Hematopoietic multipotent progenitor cell treated with erythropoietin and hydrocortisone succinate and interleukin-3 and kit ligand, for 4 days (in vitro differentiated cells): Measurements from ENCODE around the gene KDM4B.
"Not testable (repeated sequence)": the region's sequence is repeated elsewhere in the genome, so short reads cannot be mapped to it uniquely, and the experiment has no call there.

Source experiments
- DNase-seq: peaks from one replicate; pipeline ENCODE4 v3.0.0-alpha.2; 2015

Gene KDM4B

GRCh38 chr19:4969292-4969771 is 419 bp downstream of the KDM4B start:
- no peak for DNase-seq

DNA sequence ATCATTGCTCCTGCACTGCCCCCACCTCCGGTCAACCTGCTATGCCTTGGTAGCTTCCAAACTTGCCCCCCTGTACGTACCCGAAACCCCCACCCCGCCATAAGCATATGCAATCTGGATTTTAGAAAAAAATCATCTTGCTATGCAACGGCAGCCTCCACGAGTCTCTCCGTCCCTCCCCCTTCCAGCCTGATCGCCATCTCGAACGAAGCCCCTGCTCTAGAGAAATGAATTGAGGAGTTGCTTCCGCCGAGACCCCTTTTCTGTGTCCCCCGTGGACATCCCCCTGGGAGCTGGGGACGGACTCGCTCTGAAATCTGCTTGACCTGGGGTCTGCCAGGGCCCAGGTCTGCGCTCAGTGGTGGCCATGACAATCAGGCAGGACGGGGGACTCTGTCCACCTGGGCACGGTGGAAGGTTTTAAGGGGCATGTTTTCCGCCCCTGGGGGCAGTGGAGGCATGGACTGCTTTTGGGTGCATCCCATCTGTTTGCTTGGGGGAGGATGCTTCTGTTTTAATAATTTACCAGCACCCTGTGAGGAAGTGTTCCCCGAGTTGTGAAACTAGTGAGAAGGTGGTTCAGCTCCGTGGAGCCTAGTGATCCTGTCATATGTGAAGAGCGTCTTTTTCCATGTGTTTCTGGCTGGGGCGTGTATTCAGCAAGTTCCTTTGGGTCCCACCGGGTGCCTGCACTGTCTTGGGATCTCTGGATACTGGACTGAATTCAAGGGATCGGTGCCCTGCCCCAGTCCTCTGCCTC is 1.0 kb downstream of the KDM4B start:
- DNase-seq, result peak; percentile 59

DNA sequence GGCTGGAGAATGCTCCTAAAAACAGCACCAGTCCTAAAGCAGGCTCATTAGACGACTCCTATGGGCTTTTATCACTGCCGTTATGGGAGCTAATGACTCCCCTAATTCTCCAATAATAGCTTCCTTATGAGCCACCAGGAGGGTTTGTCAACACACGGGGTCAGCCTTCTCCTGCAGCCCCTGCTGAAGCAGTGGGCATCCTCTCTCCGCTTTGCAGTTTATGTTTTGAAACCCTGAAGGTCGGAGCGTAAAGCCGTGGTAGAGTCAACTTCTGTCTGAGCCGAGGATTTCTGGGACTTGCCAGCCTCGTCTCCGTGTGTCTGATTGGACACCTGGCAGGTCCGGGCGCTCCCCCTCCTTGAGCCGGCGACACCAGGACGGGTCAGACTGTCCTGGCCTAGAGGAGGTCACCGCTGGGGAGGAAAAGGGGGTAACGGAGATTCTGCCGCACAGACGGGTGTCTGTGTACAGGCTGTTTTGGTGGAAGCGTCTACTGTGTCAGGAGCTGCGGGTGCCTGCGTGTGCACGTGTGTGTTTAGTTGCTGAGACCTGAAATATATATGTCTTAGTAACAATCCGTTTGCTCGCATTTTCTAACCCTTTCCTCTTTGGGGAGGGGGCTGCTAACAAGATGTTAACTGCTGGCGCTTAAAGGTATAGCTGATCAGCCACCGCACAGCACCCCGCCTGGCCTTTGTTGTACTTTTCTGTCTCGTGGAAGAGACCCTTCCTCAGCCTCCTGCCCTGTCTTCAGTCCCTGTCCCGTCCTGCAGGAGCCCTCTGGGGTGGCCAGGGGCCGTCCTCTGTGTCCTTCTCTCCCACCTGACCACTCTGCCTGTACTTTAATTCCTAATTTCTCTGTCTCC is 1.9 kb downstream of the KDM4B start:
- DNase-seq, result peak; percentile 39

- peak; percentile 57 for DNase-seq
Observed at GRCh38 chr19:4971424-4971793, 2.5 kb downstream of the KDM4B start.

DNA sequence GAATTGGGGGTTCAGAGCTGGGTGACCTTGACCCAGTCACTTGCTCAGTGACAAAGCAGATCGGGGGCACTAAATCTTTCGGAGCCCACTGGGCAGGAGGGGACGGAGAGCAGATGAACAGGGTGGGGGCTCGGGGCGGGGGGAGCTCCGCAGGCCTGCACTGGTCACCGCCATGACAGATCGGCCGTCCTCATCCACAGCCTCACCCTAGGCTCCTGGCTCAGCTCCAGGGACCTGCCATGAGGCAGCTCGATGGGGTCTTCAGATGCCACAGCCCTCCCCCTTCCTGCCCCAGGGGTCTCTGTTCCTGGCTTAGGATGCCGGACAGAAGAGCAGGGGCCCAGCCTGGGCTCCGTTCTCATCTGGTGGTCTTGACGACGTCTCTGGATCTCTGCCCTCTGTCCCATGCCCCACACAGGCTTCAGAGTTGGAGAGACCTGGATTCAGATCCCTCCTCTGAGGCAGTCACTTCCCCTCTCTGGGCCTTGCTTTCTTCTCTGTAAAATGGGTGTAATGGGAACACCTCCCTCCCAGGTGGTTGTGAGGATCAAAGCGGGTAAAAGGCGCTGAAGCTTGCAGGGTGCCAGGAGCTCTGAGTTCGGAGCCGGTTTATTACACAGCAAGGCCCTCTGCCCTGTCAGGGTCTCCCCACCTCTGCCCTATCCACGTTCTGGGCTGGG is 3.0 kb downstream of the KDM4B start:
- no peak for DNase-seq

DNA sequence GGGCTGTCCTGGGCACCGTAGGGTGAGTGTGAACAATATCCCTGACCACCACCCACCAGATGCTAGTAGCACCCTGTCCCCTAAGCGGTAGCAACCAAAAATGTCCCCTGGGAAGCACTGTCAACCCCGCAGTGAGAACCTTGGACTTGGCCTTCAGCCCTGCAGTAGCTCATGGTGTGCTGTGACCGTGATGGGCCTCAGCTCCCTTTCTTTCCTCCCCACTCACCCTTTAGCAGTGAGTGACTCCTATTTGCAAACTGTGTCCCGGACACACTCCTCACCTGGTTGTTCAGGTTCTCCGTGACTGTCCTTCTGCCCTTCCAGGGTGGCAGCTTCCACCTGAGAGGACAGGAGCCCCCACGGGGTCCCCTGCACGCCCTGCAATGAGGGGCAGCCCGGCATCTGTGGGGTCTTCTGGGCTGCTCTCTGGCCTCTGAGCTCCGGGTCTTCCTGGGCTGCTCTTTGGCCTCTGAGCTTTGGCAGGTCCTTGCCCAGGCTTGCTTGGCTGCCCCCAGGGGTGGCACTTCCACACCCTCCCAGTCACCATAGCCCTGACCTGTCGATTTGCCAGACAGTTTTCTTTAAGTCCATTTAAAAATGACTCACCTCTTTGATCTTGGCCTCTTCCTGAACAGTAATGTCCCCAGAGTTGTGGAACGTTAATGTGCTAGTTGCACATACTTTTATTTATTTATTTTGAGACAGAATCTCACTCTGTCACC is 3.8 kb downstream of the KDM4B start:
- DNase-seq, result no peak

- DNase-seq, result peak; percentile 68
Observed at GRCh38 chr19:4974880-4975469, 6.1 kb downstream of the KDM4B start.

DNA sequence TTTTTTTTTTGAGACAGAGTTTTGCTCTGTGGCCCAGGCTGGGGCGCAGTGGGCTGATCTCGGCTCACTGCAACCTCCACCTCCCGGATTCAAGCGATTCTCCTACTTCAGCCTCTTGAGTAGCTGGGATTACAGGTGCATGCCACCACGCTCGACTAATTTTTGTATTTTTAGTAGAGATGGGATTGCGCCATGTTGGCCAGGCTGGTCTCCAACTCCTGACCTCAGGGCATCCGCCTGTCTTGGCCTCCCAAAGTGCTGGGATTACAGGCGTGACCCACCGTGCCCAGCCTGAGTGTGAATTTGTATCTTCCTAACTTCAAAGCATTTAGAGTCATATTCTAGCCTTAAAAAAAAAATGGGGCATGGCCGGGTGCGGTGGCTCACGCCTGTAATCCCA is 6.7 kb downstream of the KDM4B start:
- DNase-seq, result not testable (repeated sequence)

DNA sequence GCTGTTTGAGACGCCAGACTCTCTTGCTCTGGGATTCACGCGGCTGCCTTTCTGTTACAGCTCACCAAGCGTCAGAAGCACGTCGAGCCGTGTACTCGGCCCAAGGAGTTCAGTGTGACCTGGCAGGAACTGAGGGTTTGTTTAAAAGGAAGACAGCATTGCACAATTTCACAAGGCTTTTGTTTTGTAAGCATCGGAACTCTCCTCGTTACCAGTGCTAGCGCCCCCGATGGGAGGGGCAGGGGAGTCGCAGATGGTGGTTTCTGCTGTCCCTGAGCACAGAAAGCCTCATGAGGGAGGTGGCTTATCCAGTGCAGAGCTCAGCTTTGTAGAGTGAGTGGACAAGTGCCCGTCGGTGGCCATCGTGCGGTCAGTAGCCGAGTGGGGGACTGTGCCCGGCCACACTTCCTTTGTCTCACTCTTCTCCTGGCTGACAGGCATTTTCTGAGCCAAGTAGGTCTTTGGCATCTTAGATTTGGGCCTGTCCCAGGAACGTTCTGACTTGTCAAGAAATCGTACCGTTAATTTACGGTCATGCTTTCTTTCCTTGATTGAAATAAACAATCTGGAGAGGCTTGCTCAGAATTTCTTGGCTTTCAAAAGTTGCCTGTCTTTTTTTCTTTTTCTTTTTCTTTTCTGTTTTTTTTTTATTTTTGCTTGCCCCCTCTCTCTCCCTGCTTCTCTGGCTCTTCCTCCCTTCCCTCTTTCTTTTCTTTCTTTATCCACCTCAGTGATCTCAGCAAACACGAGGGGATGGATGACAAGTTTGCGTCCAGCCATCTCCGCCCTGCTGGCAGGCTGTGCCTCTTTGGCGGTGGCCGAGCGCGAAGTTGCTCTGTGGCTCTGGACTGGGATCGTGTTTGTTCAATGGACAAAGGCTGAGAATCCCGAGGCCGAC is 7.7 kb downstream of the KDM4B start:
- DNase-seq, result peak; percentile 95

- DNase-seq, result no peak
Observed at GRCh38 chr19:4977299-4978174, 8.6 kb downstream of the KDM4B start.

DNA sequence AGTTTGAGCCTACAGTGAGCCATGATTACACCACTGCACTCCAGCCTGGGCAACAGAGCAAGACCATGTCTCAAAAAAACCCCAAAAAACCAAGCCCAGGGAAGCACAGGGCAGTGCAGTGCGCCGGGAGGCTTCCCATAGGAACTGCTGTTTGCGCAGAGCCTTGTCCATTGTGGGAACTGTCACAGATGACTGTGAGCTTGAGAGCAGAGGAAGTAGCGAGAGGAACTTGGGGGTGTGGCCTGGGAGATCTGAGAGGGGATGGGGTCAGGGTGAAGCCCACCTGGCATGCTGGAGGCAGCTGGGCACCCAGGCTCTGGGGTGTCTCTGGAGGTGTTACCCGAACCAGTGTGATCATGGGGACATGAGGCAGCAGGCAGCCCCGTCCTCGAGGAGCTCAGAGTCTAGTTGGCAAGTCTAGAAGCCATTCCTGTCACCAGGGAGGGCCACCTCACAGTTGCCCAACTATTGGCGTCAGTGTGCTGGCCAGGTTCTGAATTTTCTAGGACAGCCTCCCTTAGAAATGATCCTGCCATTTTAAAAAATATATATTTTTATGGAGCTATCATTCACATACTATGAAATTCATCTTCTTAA is 10.4 kb downstream of the KDM4B start:
- no peak for DNase-seq

DNA sequence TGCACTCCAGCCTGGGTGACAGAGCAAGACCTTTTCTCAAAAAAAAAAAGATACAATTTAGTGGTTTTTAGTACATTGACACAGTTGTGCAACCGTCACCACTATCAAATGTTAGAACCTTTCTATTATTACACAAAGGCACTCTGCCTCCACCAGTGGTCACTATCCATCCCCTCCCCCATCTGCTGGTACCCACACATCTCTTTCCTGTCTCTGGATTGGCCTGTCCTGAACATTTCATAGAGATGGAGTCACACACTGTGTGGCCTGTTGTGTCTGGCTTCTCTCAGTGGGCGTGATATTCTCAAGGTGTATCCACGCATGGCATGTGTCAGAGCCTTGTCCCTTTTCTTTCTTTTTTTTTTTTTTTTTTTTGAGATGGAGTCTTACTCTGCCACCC is 11.2 kb downstream of the KDM4B start:
- DNase-seq, result peak; percentile 79

- peak; percentile 42 for DNase-seq
Observed at GRCh38 chr19:4980838-4981680, 12.1 kb downstream of the KDM4B start.

GRCh38 chr19:4981681-4981958 is 12.7 kb downstream of the KDM4B start:
- DNase-seq, result no peak

- no peak for DNase-seq
Observed at GRCh38 chr19:4983346-4984105, 14.6 kb downstream of the KDM4B start.

DNA sequence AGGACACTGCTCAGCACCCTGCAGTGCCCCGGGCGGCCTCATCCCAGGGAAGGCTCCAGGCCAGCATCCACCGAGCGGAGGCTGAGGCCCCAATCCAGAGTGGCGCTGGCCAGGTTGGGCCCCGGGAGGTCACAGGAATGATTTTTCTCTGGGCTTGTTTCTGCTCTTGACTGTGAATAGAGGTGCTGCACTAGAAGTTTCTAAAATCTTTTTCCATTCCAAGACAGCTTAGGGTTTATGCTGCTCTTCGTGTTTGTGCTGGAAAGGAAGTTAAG is 15.1 kb downstream of the KDM4B start:
- DNase-seq, result no peak

GRCh38 chr19:4984438-4984990 is 15.6 kb downstream of the KDM4B start:
- no peak for DNase-seq

DNA sequence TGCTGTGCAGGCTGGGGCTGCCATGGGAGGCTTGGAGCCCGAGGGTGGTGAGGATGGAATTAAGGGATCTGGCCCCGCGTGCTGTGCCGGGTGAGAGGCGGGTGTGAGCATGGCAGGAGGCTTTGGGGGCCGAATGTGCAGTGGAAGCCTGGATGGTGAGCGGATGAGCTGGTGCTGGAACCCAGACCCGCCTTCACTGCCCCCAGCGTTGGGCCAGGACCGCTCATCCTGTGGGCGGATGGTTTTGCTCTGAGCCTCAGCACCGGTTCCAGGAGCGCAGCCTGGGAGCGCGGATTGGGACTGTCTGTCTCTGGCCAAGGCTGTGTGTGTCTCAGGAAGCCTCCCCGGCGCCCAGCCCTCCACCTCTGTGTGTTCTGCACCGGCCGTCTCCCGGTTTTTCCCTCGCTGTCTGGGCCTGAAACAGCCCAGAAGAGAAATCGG is 16.7 kb downstream of the KDM4B start:
- no peak for DNase-seq
